Stimulated activated CD4-positive, alpha-beta T cell treated with anti-CD3 and anti-CD28 coated beads, Interleukin-2, amount 100 ng/mL, for 24 hours (primary cell): ENCODE measurements around the gene STX19.

Experiments
- DNase-seq, 2 donors: peaks; one replicate each; pipeline ENCODE4 v3.0.0-alpha.2; 2020

The STX19 gene

DNA sequence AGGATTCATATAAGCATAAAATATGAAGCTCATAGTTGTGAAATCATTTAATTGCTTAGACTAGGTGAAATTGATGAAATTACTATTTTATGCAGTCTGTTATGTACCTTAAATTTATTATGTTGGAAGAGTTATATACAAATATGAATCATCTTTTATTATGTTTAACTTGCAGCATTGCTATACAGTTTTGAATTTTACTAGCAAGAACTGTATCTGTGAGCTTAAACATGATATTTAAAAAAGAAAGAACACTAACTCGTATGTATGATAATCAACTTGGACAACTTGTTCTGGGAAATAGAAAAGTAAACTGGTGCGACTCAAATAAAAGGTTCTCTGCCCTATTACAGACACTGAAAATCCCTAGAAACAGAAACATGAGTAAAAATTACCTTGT lies 1.8 kb downstream of the STX19 start:
- DNase-seq = no peak

DNA sequence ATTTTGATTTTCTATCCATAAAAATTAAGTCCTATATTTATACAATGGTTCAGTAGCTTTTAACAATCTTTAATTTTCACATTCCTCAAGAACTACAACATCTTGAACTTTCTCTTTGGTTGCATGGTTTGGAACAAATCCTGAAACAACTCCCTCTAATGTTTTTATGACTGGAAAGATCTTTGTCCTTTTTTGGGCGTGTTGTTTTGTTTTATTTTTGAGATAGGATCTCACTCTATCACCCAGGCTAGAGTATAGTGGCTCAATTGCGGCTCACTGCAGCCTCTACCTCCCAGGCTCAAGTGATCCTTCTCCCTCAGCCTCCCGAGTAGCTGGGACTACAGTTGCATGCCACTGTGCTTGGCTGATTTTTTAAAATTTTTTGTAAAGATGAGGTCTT lies 4.0 kb downstream of the STX19 start:
- DNase-seq = no peak

DNA sequence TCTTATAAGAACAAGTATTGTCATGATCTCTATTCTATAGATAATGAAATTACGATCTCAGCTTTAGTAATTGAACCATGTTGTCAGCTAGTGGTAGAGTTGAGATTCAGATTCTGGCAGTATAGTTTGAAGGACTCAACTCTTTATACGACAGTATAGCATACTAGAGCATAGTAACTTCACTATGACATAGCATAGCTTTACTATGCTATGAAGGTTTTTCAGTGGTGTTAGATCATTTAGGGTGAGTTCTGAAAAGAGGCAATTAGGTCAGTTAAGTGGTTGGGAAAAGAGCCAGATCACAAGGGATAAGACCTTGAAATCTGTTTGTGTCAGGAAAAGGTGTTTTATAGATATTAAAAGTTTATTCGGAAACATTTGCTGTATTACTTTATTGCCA lies 8.1 kb downstream of the STX19 start:
- DNase-seq = no peak

- DNase-seq = no peak
Observed at GRCh38 chr3:94019659-94020058, 8.7 kb downstream of the STX19 start.

DNA sequence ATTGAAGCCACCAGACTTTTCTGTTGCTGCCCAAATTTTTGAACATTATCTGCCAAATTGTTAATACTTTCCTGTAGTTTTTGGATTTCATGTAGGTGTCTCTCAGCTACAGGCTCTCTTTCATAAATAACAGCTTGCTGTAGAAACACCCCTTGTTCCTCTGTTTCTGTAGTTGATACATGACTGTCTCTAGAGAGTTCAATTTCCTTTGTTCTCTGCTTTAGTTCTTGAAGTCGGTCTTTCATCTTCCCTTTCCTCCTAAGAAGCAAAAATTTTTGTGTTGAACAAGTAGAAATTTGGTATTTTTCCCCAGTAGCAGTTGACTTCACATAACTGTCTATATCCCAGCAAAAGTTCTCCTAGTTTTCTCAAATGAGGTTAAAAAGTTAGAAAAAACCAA lies 13.4 kb downstream of the STX19 start:
- DNase-seq = no peak

DNA sequence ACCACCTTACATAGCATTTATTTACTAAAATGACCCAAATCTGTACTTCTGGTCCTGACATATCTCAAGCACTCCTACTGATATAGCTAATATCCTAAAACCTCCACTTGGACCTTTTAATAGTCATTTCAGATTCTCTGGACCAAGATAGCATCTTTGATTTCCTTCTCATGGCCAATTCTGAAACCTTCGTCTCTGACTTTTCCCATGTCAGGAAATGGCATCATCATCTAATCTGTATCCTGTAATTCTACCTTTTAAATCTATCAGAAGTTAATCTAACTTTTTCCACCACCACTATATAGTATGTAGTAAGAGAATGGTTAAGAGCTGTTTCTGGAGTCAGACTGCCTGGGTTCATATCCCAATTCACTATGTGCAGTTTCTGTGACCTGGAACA lies 16.2 kb downstream of the STX19 start:
- DNase-seq = no peak

DNA sequence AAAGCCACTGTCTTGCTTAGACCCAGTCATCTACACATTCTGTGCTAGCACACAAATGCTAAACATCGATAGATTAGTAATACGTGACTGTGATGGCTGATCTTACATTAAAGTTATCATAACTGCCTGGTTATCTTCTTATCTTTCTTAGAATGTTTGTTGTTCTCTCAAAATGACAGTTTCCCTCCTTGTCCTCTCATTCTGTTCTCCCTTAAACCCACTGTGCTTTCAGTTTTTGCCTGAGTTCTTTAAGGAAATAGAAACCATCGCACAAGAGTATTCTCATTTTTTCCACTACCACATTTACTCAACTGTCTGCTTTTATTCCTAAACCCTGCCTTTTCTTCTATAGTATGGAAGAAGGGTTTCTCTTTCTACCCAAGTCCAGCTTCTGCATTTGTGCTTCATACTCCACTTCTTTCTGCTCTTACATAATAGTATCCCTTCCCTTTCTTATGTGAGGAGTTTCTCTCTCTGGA lies 17.1 kb downstream of the STX19 start:
- no peak for DNase-seq

GRCh38 chr3:94009608-94010007 lies 18.8 kb downstream of the STX19 start:
- no peak for DNase-seq

DNA sequence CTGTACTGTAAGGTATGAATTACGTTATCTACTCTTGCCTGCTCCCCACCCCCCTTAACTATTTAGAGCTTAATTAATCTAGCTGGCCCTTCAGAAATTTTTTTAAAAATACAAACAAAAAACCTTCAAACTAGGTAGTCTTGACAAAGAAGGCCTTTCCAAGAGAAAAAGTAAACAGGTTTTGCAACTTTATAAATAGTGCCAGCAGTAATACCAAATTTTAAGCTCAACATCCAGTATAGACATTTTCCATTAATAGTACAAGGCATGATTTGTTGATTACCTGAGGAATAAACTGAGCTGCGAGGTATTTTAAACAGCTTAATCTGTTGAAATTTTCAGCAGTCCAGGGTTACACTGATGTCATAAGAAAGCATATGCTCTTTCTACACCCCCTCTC lies 20.1 kb downstream of the STX19 start:
- no peak for DNase-seq

GRCh38 chr3:94004301-94004910 lies 24.0 kb downstream of the STX19 start:
- no peak for DNase-seq

DNA sequence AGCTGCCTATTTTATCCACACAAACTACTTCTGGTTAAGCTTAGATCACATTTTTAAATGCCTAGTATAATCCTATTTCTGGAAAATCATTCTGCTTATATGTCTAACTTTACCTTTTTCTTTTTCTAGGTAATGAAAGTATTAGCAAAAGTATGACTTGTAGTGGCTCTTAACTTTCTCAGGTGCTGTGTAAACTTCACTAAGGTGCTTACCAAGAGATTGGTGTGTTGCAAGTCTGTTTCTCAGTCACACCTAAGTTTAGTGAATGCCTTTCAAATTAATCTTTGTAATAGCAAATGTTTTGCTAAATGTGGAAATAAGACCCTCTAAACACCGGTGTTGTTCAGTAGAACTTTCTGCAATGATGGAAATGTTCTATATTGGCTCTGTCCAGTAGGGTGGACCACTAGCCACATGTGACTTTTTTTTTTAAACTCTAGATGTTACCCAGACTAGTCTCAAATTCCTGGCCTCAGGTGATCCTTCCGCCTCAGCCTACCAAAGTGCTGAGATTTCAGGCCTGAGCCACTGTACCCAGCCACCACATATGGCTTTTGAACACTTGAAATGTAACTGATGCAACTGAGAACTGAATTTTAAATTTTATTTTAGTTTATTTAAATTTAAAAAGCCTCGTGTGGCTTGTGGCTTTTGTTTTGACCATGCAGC lies 26.4 kb downstream of the STX19 start:
- no peak for DNase-seq

DNA sequence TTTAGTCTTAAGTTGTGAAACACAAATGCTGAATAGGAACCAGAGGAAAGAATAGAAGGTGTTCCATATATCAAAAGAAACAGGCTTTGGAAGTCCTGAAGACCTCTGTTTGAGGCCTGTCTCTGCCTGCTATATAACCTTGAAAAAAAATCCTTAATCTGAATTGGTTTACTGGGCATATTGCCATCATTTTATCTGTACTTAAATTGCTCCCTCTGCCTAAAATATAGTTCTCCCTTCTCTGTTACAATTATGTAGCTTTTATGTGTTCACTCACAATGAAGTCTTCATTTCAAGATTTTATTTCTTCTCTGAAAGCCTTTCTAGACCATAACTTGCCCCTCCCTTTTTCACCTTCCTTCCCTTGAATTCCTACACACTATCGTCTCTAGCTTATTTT lies 27.2 kb downstream of the STX19 start:
- no peak for DNase-seq

GRCh38 chr3:93994056-93994455 lies 34.3 kb downstream of the STX19 start:
- DNase-seq = no peak

- no peak for DNase-seq
Observed at GRCh38 chr3:93992207-93992606, 36.2 kb downstream of the STX19 start.

DNA sequence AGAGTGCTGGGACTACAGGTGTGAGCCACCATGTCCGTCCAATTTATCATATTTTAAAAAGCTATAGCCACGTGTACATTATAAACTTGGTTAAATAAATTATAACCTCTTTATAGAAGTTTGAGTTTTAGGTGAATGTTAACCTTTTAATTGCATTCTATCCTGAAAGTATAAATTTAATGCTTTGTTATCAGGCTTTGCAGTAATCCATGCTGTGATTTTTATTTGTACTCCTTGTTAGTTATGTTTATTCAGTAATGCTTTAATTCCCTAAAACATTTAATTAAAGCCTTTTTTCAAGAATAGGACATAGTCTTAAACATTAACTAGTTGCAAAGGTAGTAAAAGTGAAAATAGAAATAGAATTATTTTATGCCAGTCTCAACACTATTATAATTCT lies 36.8 kb downstream of the STX19 start:
- no peak for DNase-seq

GRCh38 chr3:93989241-93989640 lies 39.2 kb downstream of the STX19 start:
- DNase-seq = no peak

DNA sequence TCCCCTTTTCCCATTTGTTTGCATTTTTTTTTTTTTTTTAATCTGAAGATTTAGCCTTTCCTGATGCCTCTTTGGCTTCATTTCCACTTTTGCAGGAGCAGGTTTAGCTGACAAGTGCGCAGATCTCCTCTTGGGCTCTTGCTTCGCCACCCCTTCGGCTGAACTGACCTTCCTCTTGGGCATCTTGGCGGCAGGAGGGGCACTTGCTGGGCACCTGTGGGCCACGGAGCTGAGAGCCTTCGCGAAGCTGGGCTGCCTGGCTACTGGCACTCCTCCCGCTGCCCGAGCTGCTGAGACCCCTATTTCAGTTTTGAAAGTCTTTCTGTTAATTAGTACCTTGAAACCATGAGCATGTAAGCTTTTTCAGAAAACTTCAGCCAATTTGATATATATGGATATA lies 39.6 kb downstream of the STX19 start:
- no peak for DNase-seq

DNA sequence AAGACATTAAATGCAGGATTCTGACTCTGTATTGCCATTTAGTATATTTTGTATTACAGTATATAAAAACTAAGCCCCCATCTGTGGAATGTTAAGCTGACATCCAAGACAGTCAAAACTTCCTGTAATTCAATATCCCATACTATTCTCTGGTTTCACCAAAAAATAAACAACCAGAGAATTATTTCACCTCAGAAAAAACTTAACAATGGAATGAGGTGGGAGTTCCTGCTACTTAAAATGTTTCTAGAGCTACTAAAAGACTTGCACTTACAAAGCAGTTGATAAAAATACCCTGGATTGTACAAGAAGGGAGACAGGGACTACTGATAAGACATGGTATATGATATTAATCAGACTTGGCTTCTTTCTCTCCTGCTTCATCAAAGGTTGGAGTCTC lies 40.1 kb downstream of the STX19 start:
- no peak for DNase-seq

GRCh38 chr3:93984618-93985017 lies 43.8 kb downstream of the STX19 start:
- no peak for DNase-seq

DNA sequence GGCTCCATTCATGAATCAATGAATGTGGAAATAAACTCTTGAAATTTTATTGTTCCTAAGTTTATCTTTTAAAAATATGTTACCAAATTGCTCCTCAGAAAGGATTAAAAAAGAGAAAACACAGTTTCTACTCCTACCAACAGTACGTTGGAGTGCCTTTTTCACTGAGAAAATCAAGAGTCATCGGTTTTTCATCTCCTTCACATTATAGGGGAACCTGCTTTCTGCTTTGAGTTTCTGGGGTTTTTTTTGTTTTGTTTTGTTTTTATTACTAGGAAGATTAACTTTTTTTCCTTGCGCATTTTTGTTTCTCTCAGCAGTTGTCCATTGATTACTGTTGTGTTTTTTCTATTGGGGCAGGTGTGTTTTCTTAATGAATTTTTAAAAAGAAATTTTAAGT lies 45.0 kb downstream of the STX19 start:
- no peak for DNase-seq

DNA sequence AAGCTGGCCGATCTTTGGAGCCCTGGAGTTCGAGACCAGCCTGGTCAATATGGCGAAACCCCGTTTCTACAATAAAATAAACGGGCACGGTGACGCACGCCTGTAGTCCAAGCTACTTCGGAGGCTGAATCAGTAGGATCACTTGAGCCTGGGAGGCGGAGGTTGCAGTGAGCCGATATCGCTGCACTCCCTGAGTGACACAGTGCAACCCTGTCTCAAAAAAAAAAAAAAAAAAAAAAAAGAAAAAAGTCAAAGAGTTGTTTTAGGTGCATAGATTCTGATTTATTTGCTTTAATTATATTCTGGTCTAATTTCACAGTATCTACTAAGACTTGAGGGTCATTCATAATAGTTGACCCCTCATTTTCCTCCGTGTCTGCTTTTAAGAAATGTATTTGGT lies 46.7 kb downstream of the STX19 start:
- no peak for DNase-seq

DNA sequence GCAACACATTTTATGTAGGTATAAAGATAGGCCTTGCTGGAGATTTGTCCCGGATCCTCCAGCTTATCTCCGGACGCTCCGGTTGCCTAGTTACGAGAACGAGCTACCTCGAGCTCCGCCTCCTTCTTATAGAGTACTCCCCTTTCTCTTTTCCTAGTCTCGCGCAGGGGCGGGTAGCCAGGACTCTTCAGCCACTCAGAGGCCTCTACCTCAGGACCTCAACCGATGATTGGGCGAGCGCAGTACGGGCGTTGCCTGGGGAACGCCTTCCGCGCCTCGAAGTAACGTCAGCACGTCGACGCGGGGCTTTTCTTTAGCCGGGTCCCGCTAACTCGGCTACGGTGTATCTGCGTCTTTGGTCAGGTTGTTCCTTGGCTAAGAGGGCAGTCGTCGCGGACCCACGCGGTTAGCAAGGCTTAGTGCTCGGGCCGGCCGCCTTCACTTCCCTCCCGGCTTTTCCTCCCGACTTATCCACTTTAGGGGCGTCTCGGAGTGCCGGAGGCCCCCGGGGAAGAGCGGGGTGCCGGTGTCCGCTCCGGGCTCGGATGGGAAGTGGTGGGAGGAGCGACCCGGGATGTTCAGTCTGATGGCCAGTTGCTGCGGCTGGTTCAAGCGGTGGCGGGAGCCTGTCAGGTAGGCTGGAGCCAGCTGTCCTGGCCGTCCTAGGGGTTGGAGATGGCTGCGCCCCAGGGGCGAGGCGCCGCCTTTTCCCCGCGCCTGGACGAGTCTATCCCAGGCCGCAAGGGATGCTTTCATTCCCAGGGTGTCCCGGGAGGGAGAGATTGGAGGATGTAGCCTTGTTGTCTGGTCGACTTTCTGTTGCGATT lies 48.3 kb downstream of the STX19 start, which contains the start of gene ARL13B:
Gene ARL13B (plus strand): TSS at position 306 of the 827 bp plus-strand sequence. CDS start 269 bp downstream, at position 575.
- DNase-seq = peak; percentile 91 to 94

DNA sequence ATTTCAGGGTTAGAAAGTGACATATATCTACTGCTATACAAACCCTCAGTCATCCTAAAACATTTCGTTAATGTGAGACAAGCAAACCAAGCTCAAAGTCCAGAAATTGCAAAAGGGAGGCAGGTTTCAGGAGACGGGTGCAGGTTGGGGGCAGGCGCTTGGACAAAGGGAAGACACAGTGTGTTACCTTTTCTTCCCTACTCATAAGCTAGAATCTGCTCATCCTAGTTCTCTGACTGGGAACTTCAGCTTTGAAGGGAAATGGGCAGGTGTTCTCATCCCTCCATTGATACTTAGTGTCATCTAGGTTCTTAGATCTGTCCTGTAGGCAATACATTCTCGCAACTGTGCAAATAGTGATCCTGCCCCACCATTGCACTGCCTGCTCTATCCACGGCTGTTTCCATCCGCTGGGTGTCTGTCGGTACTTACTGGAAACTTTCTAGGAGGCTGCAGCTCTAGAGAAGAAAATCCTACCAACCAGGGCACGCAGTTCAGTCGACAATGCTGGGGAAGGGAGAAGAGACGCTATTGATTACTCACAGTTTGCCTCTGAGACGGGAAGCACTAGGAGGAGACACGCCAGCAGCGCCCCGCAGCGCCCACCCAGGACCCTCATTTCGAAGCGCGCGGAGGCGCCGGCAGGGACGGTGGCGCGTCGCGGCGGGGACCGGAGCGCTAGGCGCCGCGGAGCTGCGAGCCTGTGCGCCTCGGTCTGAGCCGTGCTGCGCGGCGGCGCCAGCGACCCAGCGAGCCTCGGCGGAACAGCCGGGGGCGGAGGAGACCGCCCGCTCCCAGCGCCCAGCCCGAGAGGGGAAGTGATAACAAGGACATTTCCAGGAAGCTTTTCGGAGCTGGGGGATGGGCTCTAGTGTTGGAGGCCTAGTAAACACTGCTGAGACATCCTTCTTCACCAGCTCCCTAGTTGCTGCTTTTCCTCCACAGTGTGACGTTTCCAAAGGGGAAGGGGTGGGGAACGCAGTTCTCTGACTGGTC lies 55.0 kb downstream of the STX19 start, which contains the start of gene PROS1:
Gene PROS1 (minus strand): TSS at position 766 of the 996 bp plus-strand sequence. CDS start 147 bp downstream, at position 619.
- peak; percentile 46 to 61 for DNase-seq
